Stimulated activated naive CD8-positive, alpha-beta T cell treated with anti-CD3 and anti-CD28 coated beads, Interleukin-15, Interleukin-2, amounts not matched to agents 100 ng/mL and 50 ng/mL, for 24 hours (primary cell): ENCODE measurements around the gene SIGLEC1.

Source experiments
- H3K27ac Mint-ChIP-seq: one replicate; pipeline ENCODE4 v1.8.0; 2021; ENCODE audit warnings: mild to moderate bottlenecking, mixed read lengths
- H3K27me3 Mint-ChIP-seq: one replicate; pipeline ENCODE4 v1.8.0; 2021; ENCODE audit warnings: mixed read lengths
- H3K36me3 Mint-ChIP-seq: one replicate; pipeline ENCODE4 v1.8.0; 2021; ENCODE audit warnings: low read depth, mixed read lengths
- H3K4me1 Mint-ChIP-seq: one replicate; pipeline ENCODE4 v1.8.0; 2021; ENCODE audit warnings: low read depth, mixed read lengths
- H3K4me3 Mint-ChIP-seq: one replicate; pipeline ENCODE4 v1.8.0; 2021; ENCODE audit warnings: mild to moderate bottlenecking, mixed read lengths
- H3K9me3 Mint-ChIP-seq: one replicate; pipeline ENCODE4 v1.8.0; 2021; ENCODE audit warnings: mixed read lengths

Gene SIGLEC1

DNA sequence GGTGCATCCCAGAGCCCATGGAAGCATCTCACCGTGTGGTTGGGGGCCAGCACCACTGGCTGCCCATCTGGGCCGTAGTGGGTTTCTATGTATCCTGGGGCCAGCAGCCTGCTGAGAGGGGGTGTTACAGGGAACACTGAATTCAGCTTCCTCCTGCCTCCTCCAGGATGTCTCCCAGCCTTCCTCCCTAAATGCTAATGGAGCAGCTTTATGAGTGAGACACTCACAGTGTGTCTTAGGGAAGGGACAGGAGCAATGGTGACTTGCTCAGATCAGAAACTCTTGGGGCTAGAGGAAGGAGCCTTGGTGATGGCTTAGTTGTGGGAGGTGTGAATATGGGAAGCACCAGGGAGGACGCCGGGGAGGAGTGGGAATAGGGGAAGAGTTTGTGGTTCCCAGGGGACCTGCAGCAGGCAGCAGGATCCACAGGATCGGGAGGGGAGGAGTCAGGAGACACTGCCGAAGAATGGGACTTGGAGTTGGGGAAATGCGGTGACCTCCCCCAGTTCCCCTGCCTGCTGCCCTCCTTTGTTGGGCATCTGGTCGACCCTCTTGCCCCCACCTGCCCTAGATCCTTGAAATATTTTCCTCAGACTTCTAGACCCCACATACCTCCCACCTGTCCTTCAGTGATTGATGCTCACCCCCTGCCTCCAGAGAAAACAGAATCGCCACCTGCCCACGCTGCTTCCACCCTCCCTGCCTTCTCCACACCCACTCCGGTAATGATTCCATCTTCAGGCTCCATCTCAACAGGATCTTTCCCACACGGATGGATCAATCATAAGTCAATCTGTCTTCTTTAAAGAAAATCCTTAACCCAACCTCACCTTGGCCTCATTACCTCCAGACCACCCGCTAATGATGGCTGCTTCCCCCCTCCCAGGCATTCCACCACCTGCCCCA is 37.2 kb downstream of the SIGLEC1 start:
- H3K27me3 Mint-ChIP-seq, result peaks cover 48% of the 10 kb centered on the region
- H3K4me3 Mint-ChIP-seq, result no peak overlapping the region
- H3K27ac Mint-ChIP-seq, result no peak overlapping the region
- peaks cover 3% of the 10 kb centered on the region for H3K4me1 Mint-ChIP-seq
- no peaks in the 10 kb centered on the region for H3K36me3 Mint-ChIP-seq
- H3K9me3 Mint-ChIP-seq, result no peaks in the 10 kb centered on the region

DNA sequence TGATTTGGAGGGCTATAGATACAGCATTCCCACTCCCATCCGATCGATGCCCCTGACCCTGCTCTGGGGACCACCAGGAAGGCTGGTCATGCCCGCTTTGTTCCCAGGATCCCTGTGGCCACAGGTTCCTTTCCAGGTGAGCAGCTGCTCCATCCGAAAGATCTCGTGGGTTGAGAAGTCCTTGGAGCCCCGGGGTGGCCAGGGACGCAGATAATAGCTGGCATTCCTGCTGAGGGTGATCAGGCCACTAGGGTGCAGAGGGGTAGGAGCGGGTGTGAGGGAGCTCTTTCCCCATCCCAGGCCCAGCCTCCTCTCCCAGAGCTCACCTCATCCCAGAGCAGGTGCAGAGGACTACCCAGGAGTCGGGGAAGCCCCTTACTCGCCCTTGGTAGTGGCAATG is 38.0 kb downstream of the SIGLEC1 start:
- Mint-ChIP-seq H3K4me1 (peaks cover 3% of the 10 kb centered on the region), H3K27me3 (peaks cover 52% of the 10 kb centered on the region), H3K36me3 (no peaks in the 10 kb centered on the region), H3K4me3 (no peak overlapping the region), H3K9me3 (no peaks in the 10 kb centered on the region), H3K27ac (no peak overlapping the region)

DNA sequence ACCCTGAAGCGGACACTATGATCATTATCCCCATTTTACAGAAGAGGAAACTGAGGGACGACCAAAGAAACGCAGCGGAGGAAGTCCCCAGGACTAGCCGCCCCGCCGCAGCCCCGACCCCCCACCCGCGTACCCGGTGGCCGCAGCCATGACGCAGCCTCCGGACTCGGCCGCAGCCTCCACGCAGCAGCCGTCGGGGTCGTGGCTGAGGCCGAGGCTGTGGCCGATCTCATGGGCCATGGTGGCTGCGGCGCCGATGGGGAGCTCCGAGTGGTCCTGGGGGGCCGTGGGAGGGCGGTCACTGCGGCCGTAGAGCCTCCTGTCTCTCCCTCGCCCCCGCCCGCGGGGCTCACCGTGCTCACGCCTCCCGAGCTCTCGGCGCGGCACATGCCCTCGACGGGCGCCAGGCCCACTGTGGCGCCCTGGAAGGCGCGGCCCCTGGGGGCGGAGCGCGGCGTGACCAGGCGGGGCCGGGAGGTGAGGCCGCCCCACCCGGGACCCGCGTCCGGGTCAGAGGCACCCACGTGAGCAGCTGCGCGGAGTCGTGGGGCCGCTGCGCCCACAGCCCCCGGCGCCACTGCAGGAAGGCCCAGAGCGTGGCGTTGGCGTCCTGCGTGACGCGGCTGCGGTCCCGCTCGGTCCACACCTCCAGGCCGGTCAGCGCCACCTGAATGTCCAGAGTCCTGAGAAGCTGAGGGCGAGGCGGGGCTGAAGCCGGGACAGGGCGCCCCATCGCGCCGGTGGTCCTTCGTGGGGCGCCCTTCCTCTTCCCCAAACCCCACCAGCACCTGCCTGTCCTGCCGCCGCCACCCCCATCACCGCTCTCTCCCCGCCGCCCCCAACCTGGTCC is 39.0 kb downstream of the SIGLEC1 start:
- peaks cover 3% of the 10 kb centered on the region for H3K4me1 Mint-ChIP-seq
- H3K36me3 Mint-ChIP-seq, result no peaks in the 10 kb centered on the region
- H3K4me3 Mint-ChIP-seq, result no peak overlapping the region
- peaks cover 52% of the 10 kb centered on the region for H3K27me3 Mint-ChIP-seq
- H3K27ac Mint-ChIP-seq, result no peak overlapping the region
- no peaks in the 10 kb centered on the region for H3K9me3 Mint-ChIP-seq

GRCh38 chr20:3672547-3673171 is 39.7 kb downstream of the SIGLEC1 start:
- Mint-ChIP-seq H3K9me3 (no peaks in the 10 kb centered on the region), H3K36me3 (no peaks in the 10 kb centered on the region), H3K27me3 (peaks cover 52% of the 10 kb centered on the region), H3K27ac (no peak overlapping the region), H3K4me1 (peaks cover 3% of the 10 kb centered on the region), H3K4me3 (no peak overlapping the region)

DNA sequence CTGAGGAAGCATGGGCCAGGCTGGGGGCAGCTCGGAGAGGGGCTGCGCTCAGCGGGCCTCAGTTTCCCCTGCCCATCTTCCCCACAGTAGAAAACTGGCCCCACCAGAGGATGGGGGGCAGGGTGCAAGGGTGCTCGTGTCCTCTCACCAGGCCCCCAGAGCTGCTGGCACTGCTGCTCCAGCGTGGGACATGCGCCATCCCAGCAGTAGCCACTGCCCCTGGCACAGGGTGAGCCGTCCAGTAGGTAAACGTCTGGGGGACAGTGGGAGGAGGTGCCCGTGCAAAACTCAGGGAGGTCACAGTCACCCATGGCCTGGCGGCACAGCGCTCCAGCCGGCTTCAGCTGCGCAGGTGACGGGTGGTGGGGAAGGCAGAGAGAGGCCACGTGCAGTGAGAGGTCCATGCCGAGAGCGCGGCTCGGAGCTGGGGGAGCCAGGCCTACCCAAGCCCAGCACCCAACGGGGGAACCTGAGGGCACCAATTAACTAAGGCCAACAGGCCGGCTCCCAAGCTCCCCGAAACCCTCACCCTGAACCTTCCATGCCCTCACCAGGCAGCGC is 40.3 kb downstream of the SIGLEC1 start:
- H3K4me3 Mint-ChIP-seq, result no peak overlapping the region
- H3K9me3 Mint-ChIP-seq, result no peaks in the 10 kb centered on the region
- H3K27me3 Mint-ChIP-seq, result peaks cover 55% of the 10 kb centered on the region
- H3K36me3 Mint-ChIP-seq, result no peaks in the 10 kb centered on the region
- no peak overlapping the region for H3K27ac Mint-ChIP-seq
- H3K4me1 Mint-ChIP-seq, result peaks cover 8% of the 10 kb centered on the region

DNA sequence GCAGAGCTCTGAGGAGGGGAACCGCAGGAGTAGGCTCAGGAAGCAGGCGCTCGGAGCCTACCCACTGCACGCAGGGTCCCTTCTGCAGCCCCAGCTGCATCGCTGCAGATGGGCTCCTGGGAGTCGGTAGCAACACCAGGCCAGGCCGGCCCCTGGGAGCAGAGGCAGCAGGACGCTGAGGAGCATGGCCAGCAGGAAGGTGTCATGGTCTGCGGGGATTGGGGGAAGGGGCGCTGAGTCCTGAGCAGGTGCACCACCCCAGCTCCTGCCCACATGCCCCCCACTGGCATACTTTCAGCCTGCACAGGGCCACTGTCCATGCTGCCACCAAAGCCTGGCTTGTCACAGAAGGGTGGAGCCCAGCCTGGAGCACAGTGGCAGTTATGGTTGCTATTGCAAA is 41.5 kb downstream of the SIGLEC1 start:
- no peak overlapping the region for H3K4me3 Mint-ChIP-seq
- H3K27ac Mint-ChIP-seq, result no peak overlapping the region
- H3K27me3 Mint-ChIP-seq, result peaks cover 47% of the 10 kb centered on the region
- H3K9me3 Mint-ChIP-seq, result no peaks in the 10 kb centered on the region
- H3K36me3 Mint-ChIP-seq, result no peaks in the 10 kb centered on the region
- peaks cover 17% of the 10 kb centered on the region for H3K4me1 Mint-ChIP-seq

DNA sequence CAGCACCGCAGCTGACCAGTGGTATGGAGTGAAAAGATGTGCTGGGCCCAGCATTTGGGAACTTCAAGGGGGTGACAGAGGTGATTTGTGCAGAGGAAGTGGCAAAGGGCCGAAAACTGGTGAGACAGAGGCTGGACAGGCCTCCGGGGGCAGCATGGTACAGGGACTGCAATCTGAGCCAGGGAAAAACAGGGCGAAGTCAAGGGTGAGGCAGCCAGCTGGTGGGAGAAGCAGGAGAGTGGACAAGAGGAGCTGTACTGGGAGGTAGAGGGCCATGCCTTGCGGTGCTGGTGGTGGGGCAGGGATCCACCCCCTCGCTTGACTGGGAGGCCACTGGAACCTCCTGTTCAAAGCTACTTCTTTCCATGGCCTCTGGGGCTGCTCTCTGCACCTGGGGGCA is 41.9 kb downstream of the SIGLEC1 start:
- H3K27me3 Mint-ChIP-seq, result peaks cover 43% of the 10 kb centered on the region
- peaks cover 21% of the 10 kb centered on the region for H3K4me1 Mint-ChIP-seq
- H3K4me3 Mint-ChIP-seq, result no peak overlapping the region
- H3K36me3 Mint-ChIP-seq, result no peaks in the 10 kb centered on the region
- H3K27ac Mint-ChIP-seq, result no peak overlapping the region
- H3K9me3 Mint-ChIP-seq, result no peaks in the 10 kb centered on the region

DNA sequence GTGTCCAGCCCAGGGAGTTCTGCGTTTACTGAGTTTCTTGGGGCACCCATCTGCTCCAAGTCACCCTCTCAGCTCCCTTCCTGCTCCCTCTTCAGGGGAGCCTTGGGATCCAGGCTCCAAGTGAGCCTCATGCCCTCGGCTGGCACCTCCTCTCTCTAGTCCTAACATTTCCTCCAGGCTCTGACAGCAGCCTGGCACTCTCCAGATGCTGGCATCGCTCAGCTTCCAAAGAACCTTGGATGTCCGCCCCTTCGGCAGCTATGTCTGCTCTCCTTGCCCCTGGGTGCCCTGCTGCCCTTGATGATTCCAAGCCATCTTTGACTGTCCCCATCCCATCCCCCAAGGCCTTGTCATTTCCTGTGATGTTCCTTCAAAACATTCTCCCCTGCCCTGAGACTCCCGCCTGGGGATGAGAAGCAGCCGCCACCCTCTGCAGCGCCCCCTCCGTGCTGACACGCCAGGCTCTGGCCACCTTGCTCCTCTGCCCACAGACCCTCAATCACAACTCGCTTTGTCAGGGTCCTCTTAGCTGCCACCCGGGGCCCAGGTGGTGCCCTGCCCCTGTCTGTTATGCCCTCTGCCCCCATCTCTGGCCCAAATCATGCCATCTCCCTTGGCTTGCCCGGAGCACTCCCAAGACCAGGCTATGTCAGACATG is 42.6 kb downstream of the SIGLEC1 start:
- no peak overlapping the region for H3K27ac Mint-ChIP-seq
- H3K9me3 Mint-ChIP-seq, result no peaks in the 10 kb centered on the region

GRCh38 chr20:3667434-3668037 is 44.9 kb downstream of the SIGLEC1 start:
- Mint-ChIP-seq H3K27ac (no peak overlapping the region), H3K9me3 (no peaks in the 10 kb centered on the region), H3K4me3 (no peak overlapping the region), H3K27me3 (peaks cover 35% of the 10 kb centered on the region), H3K36me3 (no peaks in the 10 kb centered on the region), H3K4me1 (peaks cover 25% of the 10 kb centered on the region)

More for the DNA sequence above, 42.6 kb downstream of the SIGLEC1 start:
- H3K4me1 Mint-ChIP-seq, result peaks cover 27% of the 10 kb centered on the region
- no peak overlapping the region for H3K4me3 Mint-ChIP-seq
- H3K27me3 Mint-ChIP-seq, result peaks cover 36% of the 10 kb centered on the region
- H3K36me3 Mint-ChIP-seq, result no peaks in the 10 kb centered on the region

- Mint-ChIP-seq H3K9me3 (no peaks in the 10 kb centered on the region), H3K4me1 (peaks cover 33% of the 10 kb centered on the region), H3K4me3 (no peak overlapping the region), H3K27ac (no peak overlapping the region), H3K36me3 (no peaks in the 10 kb centered on the region), H3K27me3 (peaks cover 40% of the 10 kb centered on the region)
These were observed 48.5 kb downstream of the SIGLEC1 start for GRCh38 chr20:3663858-3664257.

- no peak within 1 kb of the TSS for H3K4me3 Mint-ChIP-seq
- peaks cover 44% of the 10 kb centered on the region for H3K27me3 Mint-ChIP-seq
- no peak within 1 kb of the TSS for H3K27ac Mint-ChIP-seq
- peaks cover 35% of the 10 kb centered on the region for H3K4me1 Mint-ChIP-seq
- no peaks in the 10 kb centered on the region for H3K9me3 Mint-ChIP-seq
- no peaks in the 10 kb centered on the region for H3K36me3 Mint-ChIP-seq
These were observed 49.2 kb downstream of the SIGLEC1 start, which contains the start of gene GFRA4 for GRCh38 chr20:3663031-3663701. Gene GFRA4, minus strand, starts transcription at chr20:3663399. Its CDS starts 0 bp downstream, at chr20:3663399.
